ENCODE data around the gene TSNAX.
A peak's percentile ranks its signal among the peaks of the same experiment; 100 is the strongest.

Gene TSNAX

DNA sequence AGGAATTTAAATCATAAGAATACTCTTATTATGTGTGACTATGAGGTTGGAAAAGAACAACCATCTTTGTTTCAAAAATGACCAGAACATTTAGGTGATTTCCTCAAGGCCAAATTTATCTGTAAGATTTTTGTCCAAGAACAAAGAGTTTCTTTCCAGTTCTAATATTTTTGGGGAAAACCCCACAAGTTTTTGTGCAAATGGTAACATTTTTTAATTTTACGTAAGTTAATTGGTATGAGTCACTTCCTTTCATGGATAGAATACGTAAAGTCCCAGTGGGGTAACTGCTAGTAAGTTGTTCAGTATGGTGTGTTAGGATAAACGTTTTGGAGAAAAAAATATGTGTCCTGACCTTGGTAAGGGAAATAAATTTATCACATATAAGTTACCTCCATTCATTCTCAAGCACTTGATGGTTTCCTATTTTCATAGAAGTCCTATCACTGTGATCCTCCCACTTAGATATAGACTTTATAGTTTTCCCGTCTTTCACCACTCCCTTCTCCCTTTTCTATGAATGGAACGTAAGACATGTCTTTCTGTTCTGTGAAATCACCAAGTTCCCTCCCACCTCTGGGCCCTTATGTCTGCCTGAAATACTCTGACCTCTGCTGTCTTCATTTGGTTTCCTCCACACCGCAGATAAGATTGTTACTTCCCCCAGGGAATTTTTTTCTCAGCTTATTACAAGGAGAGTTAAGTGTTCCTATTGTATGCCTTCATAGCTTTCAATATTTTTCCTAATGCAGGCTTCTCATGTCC, 34.9 kb upstream of the TSNAX start:
- Histone ChIP-seq H3K9me2 (replicated peaks; ENCODE audit: low read depth, low read length) (no peaks in the 10 kb centered on the region), H3K79me2 (ENCODE audit: insufficient read depth, low read length) (no peaks in the 10 kb centered on the region), H3K4me2 (ENCODE audit: low read depth, low read length, poor library complexity, severe bottlenecking) (no peak overlapping the region), H3K9ac (ENCODE audit: low read depth, low read length, poor library complexity, severe bottlenecking) (no peak overlapping the region), H4K20me1 (ENCODE audit: insufficient read depth, low read length, poor library complexity, severe bottlenecking) (no peaks in the 10 kb centered on the region), H3K4me1 (ENCODE audit: insufficient read depth, low read length, poor library complexity, severe bottlenecking) (no peaks in the 10 kb centered on the region), H3F3A (ENCODE audit: low read depth) (no peaks in the 10 kb centered on the region), H3K36me3 (ENCODE audit: insufficient read depth, low read length) (no peaks in the 10 kb centered on the region), H3K4me3 (ENCODE audit: low read length, poor library complexity, severe bottlenecking) (no peak overlapping the region), H3K9me3 (ENCODE audit: insufficient read depth, low read depth, low read length) (peaks cover 4% of the 10 kb centered on the region; the same call in 1 of the 2 replicates), H3K27me3 (ENCODE audit: insufficient read depth, low read length, poor library complexity, severe bottlenecking) (no peaks in the 10 kb centered on the region), H2AFZ (ENCODE audit: low read length) (no peak overlapping the region)
- no peak for TF ChIP-seq EZH2phosphoT487 (IDR thresholded peaks at IDR 0.05; ENCODE audit: borderline replicate concordance)
- TF ChIP-seq, protein P1, sequence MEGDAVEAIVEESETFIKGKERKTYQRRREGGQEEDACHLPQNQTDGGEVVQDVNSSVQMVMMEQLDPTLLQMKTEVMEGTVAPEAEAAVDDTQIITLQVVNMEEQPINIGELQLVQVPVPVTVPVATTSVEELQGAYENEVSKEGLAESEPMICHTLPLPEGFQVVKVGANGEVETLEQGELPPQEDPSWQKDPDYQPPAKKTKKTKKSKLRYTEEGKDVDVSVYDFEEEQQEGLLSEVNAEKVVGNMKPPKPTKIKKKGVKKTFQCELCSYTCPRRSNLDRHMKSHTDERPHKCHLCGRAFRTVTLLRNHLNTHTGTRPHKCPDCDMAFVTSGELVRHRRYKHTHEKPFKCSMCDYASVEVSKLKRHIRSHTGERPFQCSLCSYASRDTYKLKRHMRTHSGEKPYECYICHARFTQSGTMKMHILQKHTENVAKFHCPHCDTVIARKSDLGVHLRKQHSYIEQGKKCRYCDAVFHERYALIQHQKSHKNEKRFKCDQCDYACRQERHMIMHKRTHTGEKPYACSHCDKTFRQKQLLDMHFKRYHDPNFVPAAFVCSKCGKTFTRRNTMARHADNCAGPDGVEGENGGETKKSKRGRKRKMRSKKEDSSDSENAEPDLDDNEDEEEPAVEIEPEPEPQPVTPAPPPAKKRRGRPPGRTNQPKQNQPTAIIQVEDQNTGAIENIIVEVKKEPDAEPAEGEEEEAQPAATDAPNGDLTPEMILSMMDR (conservative IDR thresholded peaks at IDR 0.05; ENCODE audit: low read length), result no peak

DNA sequence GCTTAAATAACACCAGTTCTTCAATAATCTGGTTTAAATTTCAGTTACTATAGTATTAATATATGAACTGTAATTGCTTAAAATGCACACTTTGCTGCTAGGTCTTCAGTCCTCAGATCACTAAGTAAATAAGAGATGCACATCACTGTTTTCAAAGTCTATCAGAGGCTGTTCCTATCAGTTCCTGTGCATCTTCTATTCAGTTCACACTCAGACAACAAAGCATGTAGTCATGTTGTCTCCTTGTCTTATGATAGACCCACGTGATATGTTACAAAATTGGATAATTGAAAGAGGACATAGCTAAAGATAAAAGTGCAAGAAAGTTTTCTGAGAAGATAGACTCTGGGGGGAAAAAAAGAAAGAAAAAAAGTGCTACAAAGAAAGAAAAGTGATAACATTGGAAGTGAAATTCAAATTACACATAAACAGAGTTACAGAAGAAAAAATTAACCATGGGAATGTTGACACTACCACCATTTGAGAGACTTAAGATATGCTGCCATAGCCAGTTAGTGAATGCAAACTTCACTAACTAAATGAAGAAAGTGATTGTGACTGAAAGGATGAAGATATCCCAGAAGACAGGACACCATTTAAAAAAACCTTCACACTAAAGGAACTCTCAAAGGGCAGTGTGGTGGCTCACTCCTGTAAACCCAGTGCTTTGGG, 33.9 kb upstream of the TSNAX start:
- Histone ChIP-seq H3K36me3 (ENCODE audit: insufficient read depth, low read length) (no peaks in the 10 kb centered on the region), H3K9ac (ENCODE audit: low read depth, low read length, poor library complexity, severe bottlenecking) (no peak overlapping the region), H3K4me3 (ENCODE audit: low read length, poor library complexity, severe bottlenecking) (no peak overlapping the region), H3K9me2 (replicated peaks; ENCODE audit: low read depth, low read length) (no peaks in the 10 kb centered on the region), H4K20me1 (ENCODE audit: insufficient read depth, low read length, poor library complexity, severe bottlenecking) (no peaks in the 10 kb centered on the region), H3F3A (ENCODE audit: low read depth) (no peaks in the 10 kb centered on the region), H3K9me3 (ENCODE audit: insufficient read depth, low read depth, low read length) (peaks cover 12% of the 10 kb centered on the region; the same call in 1 of the 2 replicates), H3K4me1 (ENCODE audit: insufficient read depth, low read length, poor library complexity, severe bottlenecking) (no peaks in the 10 kb centered on the region), H3K79me2 (ENCODE audit: insufficient read depth, low read length) (no peaks in the 10 kb centered on the region), H3K4me2 (ENCODE audit: low read depth, low read length, poor library complexity, severe bottlenecking) (no peak overlapping the region), H2AFZ (ENCODE audit: low read length) (peak overlapping the region; percentile 12; the same call in 1 of the 2 replicates), H3K27me3 (ENCODE audit: insufficient read depth, low read length, poor library complexity, severe bottlenecking) (no peaks in the 10 kb centered on the region)
- no peak for TF ChIP-seq EZH2phosphoT487 (IDR thresholded peaks at IDR 0.05; ENCODE audit: borderline replicate concordance)
- TF ChIP-seq, protein P1 (conservative IDR thresholded peaks at IDR 0.05; ENCODE audit: low read length), result no peak

DNA sequence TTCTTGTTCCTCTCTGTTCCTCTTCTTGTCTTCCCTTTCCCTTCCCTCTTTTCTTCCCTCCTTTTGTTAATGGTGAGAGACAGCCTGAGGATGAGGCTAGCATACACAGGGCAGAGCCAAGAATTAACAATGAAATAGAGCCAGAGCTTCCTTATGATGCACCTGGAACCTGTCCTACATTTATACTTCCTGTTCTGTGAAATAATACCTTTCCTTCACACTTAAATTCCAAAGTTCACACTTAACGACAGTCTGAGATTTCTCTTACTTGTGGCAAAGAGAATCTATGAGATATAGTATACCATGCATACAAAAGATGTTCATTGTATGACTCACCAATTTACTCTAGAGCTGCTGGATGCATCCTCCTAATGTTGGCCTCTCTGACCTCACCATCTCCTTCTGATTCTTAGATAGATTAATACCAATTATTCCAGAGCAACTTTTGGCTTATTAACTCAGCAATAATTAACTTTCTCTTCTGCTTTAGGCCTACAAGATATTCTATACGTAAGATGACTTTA, 30.8 kb upstream of the TSNAX start:
- no peaks in the 10 kb centered on the region for H3F3A ChIP-seq (ENCODE audit: low read depth)
- TF ChIP-seq, protein P1 (conservative IDR thresholded peaks at IDR 0.05; ENCODE audit: low read length), result no peak
- no peak for TF ChIP-seq EZH2phosphoT487 (IDR thresholded peaks at IDR 0.05; ENCODE audit: borderline replicate concordance)
- no peak overlapping the region for H3K4me3 ChIP-seq (ENCODE audit: low read length, poor library complexity, severe bottlenecking)
- no peaks in the 10 kb centered on the region for H3K79me2 ChIP-seq (ENCODE audit: insufficient read depth, low read length)
- H3K9ac ChIP-seq (ENCODE audit: low read depth, low read length, poor library complexity, severe bottlenecking), result no peak overlapping the region
- no peaks in the 10 kb centered on the region for H3K36me3 ChIP-seq (ENCODE audit: insufficient read depth, low read length)
- H3K9me2 ChIP-seq (replicated peaks; ENCODE audit: low read depth, low read length), result no peaks in the 10 kb centered on the region
- peaks cover 16% of the 10 kb centered on the region; the same call in 1 of the 2 replicates for H3K9me3 ChIP-seq (ENCODE audit: insufficient read depth, low read depth, low read length)
- no peaks in the 10 kb centered on the region for H3K4me1 ChIP-seq (ENCODE audit: insufficient read depth, low read length, poor library complexity, severe bottlenecking)
- no peak overlapping the region for H2AFZ ChIP-seq (ENCODE audit: low read length)
- no peaks in the 10 kb centered on the region for H4K20me1 ChIP-seq (ENCODE audit: insufficient read depth, low read length, poor library complexity, severe bottlenecking)
- H3K4me2 ChIP-seq (ENCODE audit: low read depth, low read length, poor library complexity, severe bottlenecking), result no peak overlapping the region
- H3K27me3 ChIP-seq (ENCODE audit: insufficient read depth, low read length, poor library complexity, severe bottlenecking), result no peaks in the 10 kb centered on the region
